ENCODE results near the gene S100P.

The S100P gene

GRCh38 chr4:6727081-6727942 lies 33.6 kb downstream of the S100P start:
- DNase-seq: no peak

GRCh38 chr4:6727943-6728250 lies 34.2 kb downstream of the S100P start:
- no peak for DNase-seq

DNA sequence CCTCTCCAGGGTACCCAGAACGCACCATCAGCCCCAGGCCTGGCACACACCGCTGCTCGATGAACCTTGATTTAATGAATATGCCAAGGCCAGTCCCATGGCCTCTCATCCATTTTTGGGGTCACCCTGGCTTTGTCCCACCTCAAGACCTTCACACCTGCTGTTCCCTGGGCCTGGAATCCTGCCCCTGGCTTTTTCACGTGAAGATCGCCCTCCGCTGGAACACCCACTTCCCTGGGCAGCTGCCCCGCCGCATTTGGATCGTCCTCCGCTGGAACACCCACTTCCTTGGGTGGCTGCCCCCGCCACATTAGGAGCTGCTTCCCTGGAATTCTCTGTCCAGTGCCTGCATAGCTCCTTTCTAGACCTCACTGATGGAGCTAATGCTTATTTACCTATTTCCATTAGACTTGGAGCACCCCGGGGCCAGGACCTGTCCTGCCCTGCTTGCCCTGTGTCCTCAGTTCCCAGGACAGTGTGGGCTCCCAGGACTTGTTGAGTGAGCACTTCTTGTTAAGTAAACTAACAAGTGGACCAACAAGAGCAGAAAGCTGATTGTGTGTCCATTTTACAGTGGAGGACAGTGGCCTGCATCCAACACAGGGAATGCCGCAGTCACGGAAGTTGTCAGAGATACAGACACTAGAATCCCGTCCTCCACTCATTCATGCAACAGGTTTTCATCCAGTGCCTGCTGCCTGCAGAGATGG lies 34.8 kb downstream of the S100P start:
- DNase-seq: no peak

GRCh38 chr4:6730603-6731317 lies 37.1 kb downstream of the S100P start:
- DNase-seq: no peak

DNA sequence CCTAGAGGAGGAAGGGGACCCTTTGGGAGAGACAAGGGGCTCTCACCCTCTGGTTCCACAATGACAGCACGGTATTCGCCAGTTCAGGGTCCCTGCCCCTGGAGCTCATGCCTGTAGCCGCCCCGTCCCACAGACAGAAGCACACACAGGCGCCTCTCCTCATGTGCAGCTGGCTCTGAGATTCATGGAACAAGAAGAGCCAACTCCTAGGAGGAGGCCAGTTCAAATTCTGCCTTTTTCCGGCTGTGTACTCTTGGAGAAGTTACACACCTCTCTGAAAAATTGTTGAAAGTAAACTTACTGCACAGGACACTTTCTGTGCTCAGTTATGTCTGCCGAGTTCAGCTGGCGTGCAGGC lies 37.6 kb downstream of the S100P start:
- no peak for DNase-seq

- no peak for DNase-seq
Observed at GRCh38 chr4:6731780-6732179, 38.1 kb downstream of the S100P start.

- DNase-seq: no peak
Observed at GRCh38 chr4:6732441-6733357, 39.0 kb downstream of the S100P start.

- DNase-seq: no peak
Observed at GRCh38 chr4:6733358-6734164, 39.9 kb downstream of the S100P start.

DNA sequence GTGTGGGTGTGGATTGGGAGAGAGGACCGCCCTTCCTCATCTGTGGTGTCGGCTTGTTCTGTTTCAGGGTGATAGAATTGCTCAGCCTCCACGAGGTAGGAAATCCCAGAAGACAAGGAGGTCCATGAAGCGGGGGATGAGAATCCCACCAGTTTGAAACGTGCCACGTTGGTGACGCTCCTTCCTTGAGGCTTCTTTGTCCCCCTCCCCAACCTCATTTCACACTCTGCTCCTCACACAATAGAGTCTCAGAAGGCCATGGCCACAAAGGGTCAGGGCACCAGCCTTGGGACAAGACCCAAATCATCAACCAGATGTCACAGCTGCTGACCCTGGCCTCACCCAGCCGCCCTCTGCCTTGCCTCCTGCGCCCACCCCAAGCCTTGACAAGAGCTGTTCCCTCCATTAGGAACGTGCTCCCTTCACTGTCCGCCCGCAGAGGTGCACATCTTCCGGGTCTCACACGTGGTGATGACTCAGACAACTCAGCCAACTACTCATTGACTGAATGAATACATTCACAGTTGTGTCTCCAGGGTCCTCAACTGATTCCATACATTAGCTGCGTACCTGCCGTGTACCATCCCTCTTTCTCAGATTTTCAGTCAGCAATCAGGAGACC lies 40.6 kb downstream of the S100P start:
- DNase-seq: no peak

- no peak for DNase-seq
Observed at GRCh38 chr4:6739920-6740319, 46.2 kb downstream of the S100P start.

DNA sequence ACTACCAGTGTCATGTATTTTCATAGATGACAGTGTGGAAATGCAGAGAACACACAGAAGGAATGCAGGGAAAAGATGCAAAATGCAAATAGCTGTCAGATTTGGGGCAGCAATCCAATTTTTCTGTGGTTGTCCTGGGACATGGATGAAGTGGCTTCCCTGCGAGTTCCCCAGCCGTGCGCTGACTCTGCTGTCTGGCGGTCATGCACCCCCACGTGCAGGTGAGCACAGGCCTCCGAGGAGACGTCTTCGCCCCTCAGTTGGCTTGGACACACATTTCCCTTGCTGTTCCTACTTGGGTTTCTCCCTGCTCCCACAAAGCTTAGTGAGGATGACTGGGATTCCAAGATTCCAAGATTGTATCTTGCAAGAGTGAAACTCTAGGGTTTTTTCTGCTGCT lies 46.7 kb downstream of the S100P start:
- DNase-seq: no peak

GRCh38 chr4:6742507-6742906 lies 48.8 kb downstream of the S100P start:
- no peak for DNase-seq

GRCh38 chr4:6742989-6743388 lies 49.3 kb downstream of the S100P start:
- no peak for DNase-seq

Measured in NCI-H2081 (cell line).